A673 (cell line): ENCODE measurements around the gene CARHSP1. TPM values are rescaled to one million over a fixed set of nuclear protein-coding genes. Genes with fewer than 3 reads are reported as not detected.
"Not testable (repeated sequence)": the region's sequence is repeated elsewhere in the genome, so short reads cannot be mapped to it uniquely, and the experiment has no call there.

ENCODE experiments used
- BruUV-seq: library from RNA; stranded (reverse); fragments of 400-500 nt; replicated peaks from 2 replicates; lab custom pipeline; 2021; lab: Mats Ljungman, UMichigan
- CTCF ChIA-PET: fragments of 300-600 bp; sonication (Branson Sonifier 250); formaldehyde crosslinking; loops from one replicate; lab custom pipeline; 2022; ENCODE audit warnings: antibody characterized with exemption; lab: Charles Lee
- POLR2A ChIA-PET: fragments of 300-600 bp; sonication (Branson Sonifier 250); formaldehyde crosslinking; loops from one replicate; lab custom pipeline; 2022; ENCODE audit warnings: antibody characterized with exemption; ENCODE audit not compliant: low non-redundant PET; lab: Charles Lee
- DNase-seq: peaks from one replicate; pipeline ENCODE4 v3.0.0-alpha.2; 2015; ENCODE audit warnings: low spot score
- H3K27ac ChIP-seq: fragments of 200-600 bp; sonication (generic); 2 replicates; pipeline ENCODE4 v1.5.1; 2016; ENCODE audit warnings: mixed run types, low read depth, mild to moderate bottlenecking, mixed read lengths, antibody characterized with exemption, low read length; ENCODE audit not compliant: poor library complexity, severe bottlenecking
- H3K27me3 ChIP-seq: fragments of 200-600 bp; sonication (generic); replicated peaks from 2 replicates; pipeline ENCODE4 v1.6.1; 2017; ENCODE audit warnings: mixed run types, low read depth, mild to moderate bottlenecking, mixed read lengths, antibody characterized with exemption, low read length; ENCODE audit not compliant: insufficient read depth, poor library complexity
- H3K36me3 ChIP-seq: fragments of 200-600 bp; sonication (generic); 2 replicates; pipeline ENCODE4 v1.6.1; 2016; ENCODE audit warnings: mixed run types, mild to moderate bottlenecking, mixed read lengths, antibody characterized with exemption, low read length; ENCODE audit not compliant: insufficient read depth, poor library complexity, severe bottlenecking
- H3K4me1 ChIP-seq: fragments of 200-600 bp; sonication (generic); 2 replicates; pipeline ENCODE4 v1.6.1; 2017; ENCODE audit warnings: mixed run types, mild to moderate bottlenecking, mixed read lengths, antibody characterized with exemption, low read length; ENCODE audit not compliant: insufficient read depth, poor library complexity, severe bottlenecking
- H3K4me3 ChIP-seq: fragments of 200-600 bp; sonication (generic); 2 replicates; pipeline ENCODE4 v1.5.1; 2016; ENCODE audit warnings: low read depth, mixed run types, mild to moderate bottlenecking, mixed read lengths, low read length; ENCODE audit not compliant: poor library complexity, severe bottlenecking
- H3K9me3 ChIP-seq: fragments of 200-600 bp; sonication (generic); 2 replicates; pipeline ENCODE4 v1.6.1; 2016; ENCODE audit warnings: mixed run types, low read depth, mild to moderate bottlenecking, mixed read lengths, antibody characterized with exemption, low read length; ENCODE audit not compliant: poor library complexity, severe bottlenecking
- CTCF ChIP-seq: fragments of 300-800, 200-600 bp; sonication (generic); conservative IDR thresholded peaks from 2 replicates; pipeline ENCODE4 v1.5.1; 2017; ENCODE audit warnings: low read depth, mild to moderate bottlenecking, antibody characterized with exemption, low read length, moderate library complexity, mixed read lengths
- EZH2 ChIP-seq: fragments of 200-600 bp; sonication (generic); IDR thresholded peaks from 2 replicates; pipeline ENCODE4 v1.6.1; 2017; ENCODE audit warnings: borderline replicate concordance, low read depth, mild to moderate bottlenecking, mixed read lengths, antibody characterized with exemption, low read length; ENCODE audit not compliant: poor library complexity, severe bottlenecking
- intact Hi-C: fragments of 100-400 bp; cut with micrococcal nuclease; formaldehyde crosslinking; loops from one replicate; pipeline ENCODE4 v1.10.0; 2022; ENCODE audit not compliant: unreplicated experiment
- total RNA-seq: library from RNA; stranded (reverse); gene quantifications from 2 replicates; pipeline ENCODE4 v1.2.3, GENCODE V29; 2021

Gene CARHSP1
- total RNA-seq, 1 experiment from 2014 or later, result 316 TPM

DNA sequence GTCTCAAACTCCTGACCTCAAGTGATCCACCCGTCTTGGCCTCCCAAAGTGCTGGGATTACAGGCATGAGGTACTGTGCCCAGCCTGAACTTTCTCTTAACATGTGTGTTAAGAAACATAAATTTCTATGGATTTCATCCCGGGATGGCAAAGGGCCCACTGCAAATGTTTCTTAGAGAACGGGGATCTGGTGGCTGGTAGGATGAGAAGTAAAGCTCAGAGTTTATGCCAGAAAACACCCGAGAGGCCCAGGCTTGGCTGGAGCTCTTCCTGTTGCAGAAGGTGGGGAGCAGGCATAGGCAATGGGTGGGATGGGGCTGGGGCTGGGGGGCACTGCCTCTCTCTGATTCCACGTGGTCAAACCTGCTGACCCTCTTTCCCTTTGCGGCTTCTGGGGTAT is 5.6 kb upstream of the CARHSP1 start:
- no TSS peak for BruUV-seq
- Histone ChIP-seq H3K27me3 (no peaks in the 10 kb centered on the region), H3K4me1 (peaks cover 20% of the 10 kb centered on the region), H3K4me3 (no peak overlapping the region), H3K36me3 (no peaks in the 10 kb centered on the region), H3K9me3 (no peaks in the 10 kb centered on the region), H3K27ac (no peak overlapping the region)
- intact Hi-C loops, result no loop called here
- no peak for DNase-seq
- ChIA-PET POLR2A (no interaction called here), CTCF (interaction anchor here (0.6 kb wide), 1 partner anchor 12 kb away, joined by 4 read pairs; no protein-coding TSS in a partner anchor)
- TF ChIP-seq EZH2 (no peak), CTCF (no peak)

DNA sequence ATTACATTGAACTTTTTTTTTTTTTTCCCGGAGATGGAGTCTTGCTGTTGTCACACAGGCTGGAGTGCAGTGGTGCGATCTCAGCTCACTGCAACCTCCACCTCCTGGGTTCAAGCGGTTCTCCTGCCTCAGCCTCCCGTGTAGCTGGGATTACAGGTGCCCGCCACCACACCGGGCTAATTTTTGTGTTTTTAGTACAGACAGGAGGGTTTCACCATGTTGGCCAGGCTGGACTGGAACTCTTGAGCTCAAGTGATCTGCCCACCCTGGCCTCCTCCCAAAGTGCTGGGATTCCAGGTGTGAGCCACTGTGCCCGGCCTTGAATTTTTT is 5.0 kb upstream of the CARHSP1 start:
- BruUV-seq, intact Hi-C loops, H3K27me3 ChIP-seq, H3K36me3 ChIP-seq, H3K27ac ChIP-seq, POLR2A ChIA-PET, H3K4me3 ChIP-seq, H3K9me3 ChIP-seq, DNase-seq: not testable (repeated sequence)
- peaks cover 22% of the 10 kb centered on the region for H3K4me1 ChIP-seq
- CTCF ChIA-PET, result interaction anchor here (0.6 kb wide), 1 partner anchor 11 kb away, joined by 4 read pairs; no protein-coding TSS in a partner anchor

DNA sequence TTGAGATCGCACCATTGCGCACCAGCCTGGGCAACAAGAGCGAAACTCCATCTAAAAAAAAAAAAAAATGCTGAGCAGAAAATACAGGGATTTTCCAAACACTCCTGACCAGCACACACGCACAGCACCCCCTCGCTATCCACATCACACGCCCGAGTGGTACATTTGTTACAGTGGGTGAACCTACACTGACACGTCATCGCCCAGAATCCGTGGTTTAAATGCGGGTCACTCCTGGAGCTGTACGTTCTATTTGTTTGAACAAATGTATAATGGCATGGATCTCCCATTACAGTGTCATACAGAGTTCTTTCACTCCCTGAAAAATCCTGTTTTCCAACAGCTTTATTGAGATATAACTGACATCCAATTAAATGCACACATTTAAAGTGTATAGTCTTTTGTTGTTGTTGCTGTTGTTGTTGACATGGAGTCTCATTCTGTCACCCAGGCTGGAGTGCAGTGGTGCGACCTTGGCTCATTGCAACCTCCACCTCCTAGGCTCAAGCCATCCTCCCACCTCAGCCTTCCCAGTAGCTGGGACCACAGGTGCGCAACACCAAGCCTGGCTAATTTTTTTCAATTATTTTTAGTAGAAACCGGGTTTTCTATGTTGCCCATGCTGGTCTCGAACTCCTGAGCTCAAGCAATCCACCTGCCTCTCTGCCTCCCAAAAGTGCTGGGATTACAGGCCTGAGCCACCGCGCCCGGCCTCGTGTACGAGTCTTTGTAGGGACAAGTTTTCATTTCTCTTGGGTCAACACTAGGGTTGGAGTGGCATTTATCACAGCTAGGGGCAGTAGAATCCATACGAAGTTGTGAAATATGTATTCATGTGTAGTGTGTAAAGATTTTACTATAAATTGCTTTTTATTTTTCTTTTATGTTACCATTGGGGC is 4.4 kb upstream of the CARHSP1 start:
- no TSS peak for BruUV-seq
- Histone ChIP-seq H3K27me3 (no peaks in the 10 kb centered on the region), H3K4me1 (peaks cover 22% of the 10 kb centered on the region), H3K4me3 (no peak overlapping the region), H3K27ac (no peak overlapping the region), H3K9me3 (no peaks in the 10 kb centered on the region), H3K36me3 (no peaks in the 10 kb centered on the region)
- CTCF ChIA-PET, result interaction anchor here (0.6 kb wide), 1 partner anchor 10 kb away, joined by 4 read pairs; no protein-coding TSS in a partner anchor
- intact Hi-C loops, result no loop called here
- POLR2A ChIA-PET, result no interaction called here
- TF ChIP-seq CTCF, result peak; percentile 31; the same call in 1 of the 2 replicates
- no peak for TF ChIP-seq EZH2
- no peak for DNase-seq
